Esophagus squamous epithelium (tissue), 5 donors: ENCODE results near the gene RBM12. TPM values are rescaled to one million over a fixed set of nuclear protein-coding genes. Genes with fewer than 3 reads are reported as not detected.

Experiments used
- DNase-seq: peaks from one replicate; lab custom pipeline; 2025; lab: John Stamatoyannopoulos, UW
- H3K27ac ChIP-seq, 4 donors: fragments of 200-600 bp; sonication (generic); one replicate each; pipeline ENCODE4 v1.5.1; 2016 to 2019; ENCODE audit warnings: mild to moderate bottlenecking in 1 of 4
- H3K27me3 ChIP-seq, 4 donors: fragments of 200-600 bp; sonication (generic); 1 replicate in 3 of 4; 2 replicates in 1 of 4; pipeline versions ENCODE4 v1.5.1 to v1.6.0; 2017 to 2021; ENCODE audit warnings: antibody characterized with exemption in 1 of 4
- H3K36me3 ChIP-seq, 3 donors: fragments of 200-600 bp; sonication (generic); one replicate each; pipeline ENCODE4 v1.5.1; 2016 to 2019
- H3K4me1 ChIP-seq, 3 donors: fragments of 200-600 bp; sonication (generic); one replicate each; pipeline ENCODE4 v1.5.1; 2017 to 2019
- H3K4me3 ChIP-seq, 4 donors: fragments of 200-600 bp; sonication (generic); 1 replicate in 3 of 4; 2 replicates in 1 of 4; pipeline ENCODE4 v1.5.1; 2016 to 2019; ENCODE audit warnings: mild to moderate bottlenecking in 2 of 4, moderate library complexity in 1 of 4
- H3K9me3 ChIP-seq, 3 donors: fragments of 200-600 bp; sonication (generic); one replicate each; pipeline ENCODE4 v1.5.1; 2016 to 2019
- CTCF ChIP-seq, 6 experiments: fragments of 450-650 bp in 4 of 6; fragments of 200-600 bp in 2 of 6; sonication (generic) in 2 of 6; IDR thresholded peaks; one replicate each; pipeline ENCODE4 v1.5.1; 2016 to 2019; ENCODE audit warnings: antibody characterized with exemption in 6 of 6, mild to moderate bottlenecking in 4 of 6, moderate library complexity in 4 of 6
- POLR2A ChIP-seq, 4 donors: fragments of 450-650 bp; IDR thresholded peaks; one replicate each; pipeline ENCODE4 v1.6.1; 2017; ENCODE audit warnings: antibody characterized with exemption in 4 of 4, mild to moderate bottlenecking in 4 of 4, moderate library complexity in 3 of 4
- WGBS, 2 donors: methylation state at CpG; one replicate each; pipeline ENCODE4 v1.1.5; 2018; 5-methylcytosine and 5-hydroxymethylcytosine counted together
- intact Hi-C: fragments of 100-400 bp; cut with DNase I; formaldehyde crosslinking; loops from one replicate; pipeline ENCODE4 v1.15.0; 2022
- total RNA-seq, 4 donors: library from RNA; depleted of rRNA; stranded (reverse); fragments of >200 nt; gene quantifications; one replicate each; pipeline ENCODE4 v1.1.0, GENCODE V29; 2016
- donor health status: DM: yes; HTN: yes; CAD: no.

Gene RBM12
- total RNA-seq, 4 donors from 2014 or later = 14.2 to 35.5 (median 30.0) TPM

- Histone ChIP-seq H3K27ac (peak overlapping the region in 1 of 4 donors; percentile 55), H3K4me1 (peaks cover 0 to 19% (median 0%) of the 10 kb centered on the region in 3 donors), H3K9me3 (no peaks in the 10 kb centered on the region), H3K27me3 (no peaks in the 10 kb centered on the region), H3K36me3 (no peaks in the 10 kb centered on the region), H3K4me3 (no peak overlapping the region)
- TF ChIP-seq POLR2A (IDR thresholded peaks at IDR 0.05) (no peak), CTCF (IDR thresholded peaks at IDR 0.05) (no peak)
- WGBS, 2 donors = 80 to 91% methylated on average over 4 to 9 of the region's 9 CpGs
- intact Hi-C loops = no loop called here
- no peak for DNase-seq
Measured at GRCh38 chr20:35610833-35611427, 53.8 kb downstream of the RBM12 start.

- H3K27me3 ChIP-seq = peaks cover 0 to 3% (median 0%) of the 10 kb centered on the region in 4 donors
- H3K36me3 ChIP-seq = no peaks in the 10 kb centered on the region
- H3K4me1 ChIP-seq = peaks cover 0 to 12% (median under 1%) of the 10 kb centered on the region in 3 donors
- H3K9me3 ChIP-seq = no peaks in the 10 kb centered on the region
- TF ChIP-seq POLR2A (IDR thresholded peaks at IDR 0.05) = no peak
- no peak for TF ChIP-seq CTCF (IDR thresholded peaks at IDR 0.05)
- no peak for DNase-seq
- no peak overlapping the region for H3K4me3 ChIP-seq
- peak overlapping the region in 1 of 4 donors; percentile 44 for H3K27ac ChIP-seq
- intact Hi-C loops = no loop called here
- WGBS, 2 donors = 66 to 68% methylated on average over 9 to 13 of the region's 14 CpGs
Measured at GRCh38 chr20:35607003-35607735, 57.5 kb downstream of the RBM12 start.

DNA sequence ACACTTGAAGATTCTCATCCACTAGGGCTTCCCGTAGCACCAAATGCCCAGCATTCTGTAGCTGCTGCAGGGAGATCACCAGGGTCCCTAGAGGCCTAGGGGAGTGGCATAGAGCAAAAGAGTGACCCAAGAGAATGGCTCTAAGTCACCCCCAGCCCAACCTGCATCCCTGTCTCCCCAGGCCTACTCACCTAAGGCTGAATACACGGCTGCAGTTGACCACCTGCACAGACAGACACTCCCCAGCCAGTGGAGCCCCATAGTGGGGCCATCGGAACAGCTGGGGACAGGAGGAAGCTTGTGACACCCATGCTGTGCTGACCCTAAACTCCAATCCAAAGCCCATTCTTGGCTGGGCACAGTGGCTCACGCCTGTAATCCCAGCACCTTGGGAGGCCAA lies 58.6 kb downstream of the RBM12 start:
- Histone ChIP-seq H3K4me1 (peaks cover 8 to 22% (median 10%) of the 10 kb centered on the region in 3 donors), H3K4me3 (no peak overlapping the region), H3K36me3 (no peaks in the 10 kb centered on the region), H3K27ac (no peak overlapping the region), H3K27me3 (peaks cover 0 to 14% (median 0%) of the 10 kb centered on the region in 4 donors), H3K9me3 (no peaks in the 10 kb centered on the region)
- TF ChIP-seq POLR2A (IDR thresholded peaks at IDR 0.05) (no peak), CTCF (IDR thresholded peaks at IDR 0.05) (no peak)
- intact Hi-C loops = no loop called here
- DNase-seq = no peak
- WGBS, 2 donors = 50 to 89% methylated on average over 2 to 3 of the region's 4 CpGs

DNA sequence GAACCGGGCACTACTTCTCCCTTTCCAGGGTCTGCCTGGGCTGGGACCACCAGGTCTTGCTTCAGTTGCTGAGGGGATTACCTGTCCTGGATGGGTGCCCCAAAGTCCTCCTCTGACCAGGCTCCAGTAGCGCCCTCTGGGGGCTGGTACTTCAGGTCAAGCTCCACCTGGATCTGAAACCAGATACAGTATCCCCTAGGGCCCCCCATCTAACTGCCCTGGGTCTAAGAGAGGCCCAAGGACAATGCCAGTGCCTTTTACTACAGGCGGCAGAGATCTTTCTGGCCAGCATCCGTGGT lies 60.3 kb downstream of the RBM12 start:
- Histone ChIP-seq H3K9me3 (no peaks in the 10 kb centered on the region), H3K4me1 (peaks cover 15 to 31% (median 17%) of the 10 kb centered on the region in 3 donors), H3K4me3 (no peak overlapping the region), H3K36me3 (no peaks in the 10 kb centered on the region), H3K27ac (peak overlapping the region in 1 of 4 donors; percentile 14), H3K27me3 (peaks cover 0 to 31% (median 3%) of the 10 kb centered on the region in 4 donors)
- no peak for DNase-seq
- 42 to 63% methylated on average over 3 to 4 of the region's 4 CpGs for WGBS, 2 donors
- peak in 4 of 6 experiments; percentile 8 to 36 (median 16) for TF ChIP-seq CTCF (IDR thresholded peaks at IDR 0.05)
- TF ChIP-seq POLR2A (IDR thresholded peaks at IDR 0.05) = no peak
- intact Hi-C loops = no loop called here
